Right ventricle myocardium inferior (tissue), 1 donor: ENCODE measurements around the gene TNFRSF21. TPM values are rescaled to one million over a fixed set of nuclear protein-coding genes. Genes with fewer than 3 reads are reported as not detected.
A peak's percentile ranks its signal among the peaks of the same experiment; 100 is the strongest.
"Not testable (repeated sequence)": the region's sequence is repeated elsewhere in the genome, so short reads cannot be mapped to it uniquely, and the experiment has no call there.

Experiments
- ATAC-seq: fragments of 200-7000 bp; cut with Tn5 transposase; one replicate; pipeline ENCODE4 v1.9.1; 2020; ENCODE audit warnings: mild to moderate bottlenecking, moderate library complexity
- DNase-seq: peaks from one replicate; pipeline ENCODE4 v3.0.0; 2021; ENCODE audit errors: missing footprints
- intact Hi-C: fragments of 100-400 bp; cut with DNase I; formaldehyde crosslinking; loops from one replicate; pipeline ENCODE4 v1.11.0; 2022
- total RNA-seq: library from RNA; stranded (reverse); fragmentation: NEBNext Ultra II Directional; extraction: Animal tissue kit (Norgen Biotek cat#: 25700); gene quantifications from one replicate; pipeline ENCODE4 v1.2.1, GENCODE V29; 2021
- donor health status: DM: no; HTN: yes; CAD: no; lungs with severe emphysema.

Gene TNFRSF21
- total RNA-seq, 1 donor from 2014 or later, result 15.3 TPM

GRCh38 chr6:47328606-47329005 is 18.9 kb upstream of the TNFRSF21 start:
- ATAC-seq, intact Hi-C loops, DNase-seq: not testable (repeated sequence)

GRCh38 chr6:47328139-47328538 is 18.4 kb upstream of the TNFRSF21 start:
- intact Hi-C loops, DNase-seq, ATAC-seq: not testable (repeated sequence)

GRCh38 chr6:47323887-47324286 is 14.2 kb upstream of the TNFRSF21 start:
- no peak for ATAC-seq
- intact Hi-C loops, result no loop called here
- no peak for DNase-seq

- no peak for DNase-seq
- no peak for ATAC-seq
- intact Hi-C loops, result no loop called here
Observed at GRCh38 chr6:47323321-47323720, 13.6 kb upstream of the TNFRSF21 start.

- intact Hi-C loops, result no loop called here
- no peak for ATAC-seq
- DNase-seq, result no peak
Observed at GRCh38 chr6:47321577-47321976, 11.9 kb upstream of the TNFRSF21 start.

GRCh38 chr6:47319867-47320266 is 10.2 kb upstream of the TNFRSF21 start:
- DNase-seq, result no peak
- intact Hi-C loops, result no loop called here
- ATAC-seq, result no peak

GRCh38 chr6:47319382-47319781 is 9.7 kb upstream of the TNFRSF21 start:
- DNase-seq, result no peak
- intact Hi-C loops, result no loop called here

GRCh38 chr6:47318236-47318989 is 8.7 kb upstream of the TNFRSF21 start:
- DNase-seq (no peak), ATAC-seq (no peak)
- intact Hi-C loops, result no loop called here

More at GRCh38 chr6:47319382-47319781, 9.7 kb upstream of the TNFRSF21 start:
- no peak for ATAC-seq

GRCh38 chr6:47315181-47315580 is 5.5 kb upstream of the TNFRSF21 start:
- intact Hi-C loops, DNase-seq, ATAC-seq: not testable (repeated sequence)

GRCh38 chr6:47310131-47310480 is 401 bp upstream of the TNFRSF21 start:
- ATAC-seq (no peak), DNase-seq (no peak)
- intact Hi-C loops, result loop anchor here (1.0 to 5.0 kb wide), 3 partner anchors 213 to 463 kb away; no protein-coding TSS in a partner anchor

- intact Hi-C loops, result loop anchor here (5.0 kb wide), 1 partner anchor 61 kb away; no protein-coding TSS in a partner anchor
- DNase-seq, result peak; percentile 65
Observed at GRCh38 chr6:47308552-47309290, 984 bp downstream of the TNFRSF21 start.

GRCh38 chr6:47308198-47308517 is 1.5 kb downstream of the TNFRSF21 start:
- no peak for DNase-seq
- no peak for ATAC-seq
- intact Hi-C loops, result loop anchor here (5.0 kb wide), 1 partner anchor 61 kb away; no protein-coding TSS in a partner anchor

More at GRCh38 chr6:47308552-47309290, 984 bp downstream of the TNFRSF21 start:
- ATAC-seq, result peak; percentile 61

- DNase-seq, result no peak
- intact Hi-C loops, result loop anchor here (5.0 kb wide), 1 partner anchor 60 kb away; no protein-coding TSS in a partner anchor
- no peak for ATAC-seq
Observed at GRCh38 chr6:47307362-47308197, 2.1 kb downstream of the TNFRSF21 start.

- ATAC-seq (no peak), DNase-seq (no peak)
- intact Hi-C loops, result loop anchor here (5.0 kb wide), 1 partner anchor 60 kb away; no protein-coding TSS in a partner anchor
Observed at GRCh38 chr6:47306887-47307286, 2.8 kb downstream of the TNFRSF21 start.

GRCh38 chr6:47303861-47304260 is 5.8 kb downstream of the TNFRSF21 start:
- intact Hi-C loops, result no loop called here
- no peak for ATAC-seq

GRCh38 chr6:47303342-47303741 is 6.4 kb downstream of the TNFRSF21 start:
- intact Hi-C loops, result no loop called here
- no peak for DNase-seq
- ATAC-seq, result no peak

More at GRCh38 chr6:47303861-47304260, 5.8 kb downstream of the TNFRSF21 start:
- DNase-seq, result no peak

- intact Hi-C loops, result no loop called here
- no peak for ATAC-seq
Observed at GRCh38 chr6:47302043-47302442, 7.7 kb downstream of the TNFRSF21 start.

GRCh38 chr6:47301441-47301840 is 8.3 kb downstream of the TNFRSF21 start:
- no peak for DNase-seq
- no peak for ATAC-seq
- intact Hi-C loops, result no loop called here

More at GRCh38 chr6:47302043-47302442, 7.7 kb downstream of the TNFRSF21 start:
- no peak for DNase-seq

GRCh38 chr6:47300417-47300816 is 9.3 kb downstream of the TNFRSF21 start:
- intact Hi-C loops, result no loop called here
- no peak for ATAC-seq

More at GRCh38 chr6:47300417-47300816, 9.3 kb downstream of the TNFRSF21 start:
- no peak for DNase-seq
